DOHH2 (cell line): ENCODE results near the gene ACD.

Experiments
- H3F3A ChIP-seq: fragments of 200-600 bp; sonication (generic), shearing (Covaris generic); 2 replicates; pipeline ENCODE4 v1.6.0; 2016; ENCODE audit warnings: antibody characterized with exemption, mild to moderate bottlenecking; ENCODE audit not compliant: control insufficient read depth, insufficient read depth
- H3K27ac ChIP-seq: fragments of 200-600 bp; sonication (generic); 2 replicates; pipeline ENCODE4 v1.5.1; 2014; ENCODE audit warnings: low read depth, mild to moderate bottlenecking, low read length, moderate library complexity
- H3K27me3 ChIP-seq: fragments of 200-600 bp; sonication (generic); 2 replicates; pipeline ENCODE4 v1.6.1; 2014; ENCODE audit warnings: mild to moderate bottlenecking, low read length, mixed read lengths; ENCODE audit not compliant: control insufficient read depth
- H3K36me3 ChIP-seq: fragments of 200-600 bp; sonication (generic); 2 replicates; pipeline ENCODE4 v1.6.1; 2014; ENCODE audit warnings: mild to moderate bottlenecking, low read length, moderate library complexity, mixed read lengths; ENCODE audit not compliant: control insufficient read depth
- H3K4me1 ChIP-seq: fragments of 200-600 bp; sonication (generic); 2 replicates; pipeline ENCODE4 v1.6.1; 2014; ENCODE audit warnings: mild to moderate bottlenecking, low read length, mixed read lengths; ENCODE audit not compliant: control insufficient read depth
- H3K4me2 ChIP-seq: fragments of 200-600 bp; sonication (generic); 2 replicates; pipeline ENCODE4 v1.6.0; 2014; ENCODE audit warnings: mild to moderate bottlenecking, low read length, moderate library complexity
- H3K4me3 ChIP-seq: fragments of 200-600 bp; sonication (generic); 2 replicates; pipeline ENCODE4 v1.5.1; 2014; ENCODE audit warnings: mild to moderate bottlenecking, low read length, mixed read lengths
- H3K79me2 ChIP-seq: fragments of 200-600 bp; sonication (generic); 2 replicates; pipeline ENCODE4 v1.6.1; 2014; ENCODE audit warnings: mild to moderate bottlenecking, low read length, mixed read lengths; ENCODE audit not compliant: control insufficient read depth
- H3K9me2 ChIP-seq: fragments of 200-600 bp; sonication (generic); replicated peaks from 2 replicates; pipeline ENCODE4 v1.6.1; 2014; ENCODE audit warnings: mild to moderate bottlenecking, low read length, mixed read lengths; ENCODE audit not compliant: control insufficient read depth
- H3K9me3 ChIP-seq: fragments of 200-600 bp; sonication (generic); 2 replicates; pipeline ENCODE4 v1.6.1; 2014; ENCODE audit warnings: antibody characterized with exemption, low read length, mixed read lengths; ENCODE audit not compliant: control insufficient read depth, insufficient read depth
- H4K20me1 ChIP-seq: fragments of 200-600 bp; sonication (generic); 2 replicates; pipeline ENCODE4 v1.6.0; 2014; ENCODE audit warnings: low read depth, mild to moderate bottlenecking, antibody characterized with exemption, low read length, moderate library complexity; ENCODE audit not compliant: control insufficient read depth, insufficient read depth
- CTCF ChIP-seq: fragments of 200-600 bp; sonication (generic); IDR thresholded peaks from one replicate; pipeline ENCODE4 v1.5.1; 2014; ENCODE audit warnings: antibody characterized with exemption, mild to moderate bottlenecking, low read depth, low read length; ENCODE audit not compliant: poor library complexity, severe bottlenecking
- EZH2phosphoT487 ChIP-seq: fragments of 200-600 bp; sonication (generic); IDR thresholded peaks from 2 replicates; pipeline ENCODE4 v1.6.1; 2017; ENCODE audit warnings: borderline replicate concordance, mild to moderate bottlenecking, antibody characterized with exemption, low read length, moderate library complexity, mixed read lengths

ACD gene

GRCh38 chr16:67672306-67672705, 12.2 kb upstream of the ACD start:
- no peak overlapping the region for H3K27ac ChIP-seq
- H3K9me2 ChIP-seq = no peaks in the 10 kb centered on the region
- no peaks in the 10 kb centered on the region for H3K27me3 ChIP-seq
- H3K36me3 ChIP-seq = no peaks in the 10 kb centered on the region
- 0 out of 2 replicates have a peak, but pooled peaks cover 2% of the 10 kb centered on the region for H3F3A ChIP-seq
- no peaks in the 10 kb centered on the region for H3K9me3 ChIP-seq
- H3K4me3 ChIP-seq = no peak overlapping the region
- H4K20me1 ChIP-seq = no peaks in the 10 kb centered on the region
- H3K4me1 ChIP-seq = peaks cover 32% of the 10 kb centered on the region
- no peak for TF ChIP-seq CTCF
- TF ChIP-seq EZH2phosphoT487 = no peak
- no peaks in the 10 kb centered on the region for H3K79me2 ChIP-seq
- no peak overlapping the region for H3K4me2 ChIP-seq

- Histone ChIP-seq H3K27me3 (no peaks in the 10 kb centered on the region), H3K9me2 (no peaks in the 10 kb centered on the region), H3K9me3 (no peaks in the 10 kb centered on the region), H3K4me1 (peaks cover 46% of the 10 kb centered on the region), H3F3A (0 out of 2 replicates have a peak, but pooled peaks cover 2% of the 10 kb centered on the region), H3K79me2 (no peaks in the 10 kb centered on the region), H3K4me2 (no peak overlapping the region), H3K4me3 (no peak overlapping the region), H3K36me3 (no peaks in the 10 kb centered on the region), H3K27ac (no peak overlapping the region), H4K20me1 (no peaks in the 10 kb centered on the region)
- TF ChIP-seq CTCF (no peak), EZH2phosphoT487 (no peak)
Measured at GRCh38 chr16:67669499-67670101, 9.5 kb upstream of the ACD start.

GRCh38 chr16:67668495-67669157, 8.6 kb upstream of the ACD start:
- TF ChIP-seq EZH2phosphoT487 = no peak
- TF ChIP-seq CTCF = no peak

More at GRCh38 chr16:67668495-67669157, 8.6 kb upstream of the ACD start:
- no peaks in the 10 kb centered on the region for H3K36me3 ChIP-seq
- no peaks in the 10 kb centered on the region for H3K9me2 ChIP-seq
- no peaks in the 10 kb centered on the region for H3K9me3 ChIP-seq
- H3F3A ChIP-seq = 0 out of 2 replicates have a peak, but pooled peaks cover 2% of the 10 kb centered on the region
- peak overlapping the region; percentile 99 for H3K4me2 ChIP-seq
- H3K79me2 ChIP-seq = no peaks in the 10 kb centered on the region
- H3K27me3 ChIP-seq = no peaks in the 10 kb centered on the region
- no peak overlapping the region for H3K4me3 ChIP-seq
- H3K27ac ChIP-seq = peak overlapping the region; percentile 17; the same call in 1 of the 2 replicates
- no peaks in the 10 kb centered on the region for H4K20me1 ChIP-seq
- H3K4me1 ChIP-seq = peaks cover 43% of the 10 kb centered on the region
